GM18519 (cell line): Measurements from ENCODE around the gene XPO1.
"Not testable (repeated sequence)": the region's sequence is repeated elsewhere in the genome, so short reads cannot be mapped to it uniquely, and the experiment has no call there.

Experiments used
- ATAC-seq: cut with Tn5 transposase; IDR thresholded peaks from one replicate; pipeline ENCODE4 v1.9.1; 2021; ENCODE audit warnings: mild to moderate bottlenecking, moderate library complexity; ENCODE audit not compliant: unreplicated experiment, low FRiP score

XPO1 gene

GRCh38 chr2:61538200-61538919, at the start of gene XPO1:
XPO1 (minus strand) TSS chr2:61538356; CDS start chr2:61533897, 4,459 bp downstream.
- ATAC-seq: peak; percentile 61

- ATAC-seq: not testable (repeated sequence)
Measured at GRCh38 chr2:61586928-61587327, 48.8 kb upstream of the XPO1 start.

- no peak for ATAC-seq
Measured at GRCh38 chr2:61585383-61585782, 47.2 kb upstream of the XPO1 start.

- ATAC-seq: not testable (repeated sequence)
Measured at GRCh38 chr2:61584368-61584767, 46.2 kb upstream of the XPO1 start.

- ATAC-seq: no peak
Measured at GRCh38 chr2:61582165-61582564, 44.0 kb upstream of the XPO1 start.

- ATAC-seq: no peak
Measured at GRCh38 chr2:61581716-61582115, 43.6 kb upstream of the XPO1 start.

GRCh38 chr2:61575447-61575859, 37.3 kb upstream of the XPO1 start:
- no peak for ATAC-seq

- no peak for ATAC-seq
Measured at GRCh38 chr2:61566566-61566965, 28.4 kb upstream of the XPO1 start.

- no peak for ATAC-seq
Measured at GRCh38 chr2:61562615-61563014, 24.5 kb upstream of the XPO1 start.

GRCh38 chr2:61558160-61558559, 20.0 kb upstream of the XPO1 start:
- ATAC-seq: no peak

GRCh38 chr2:61557381-61557780, 19.2 kb upstream of the XPO1 start:
- ATAC-seq: no peak

- no peak for ATAC-seq
Measured at GRCh38 chr2:61554604-61555003, 16.4 kb upstream of the XPO1 start.

GRCh38 chr2:61550375-61551209, 12.4 kb upstream of the XPO1 start:
- no peak for ATAC-seq

GRCh38 chr2:61549546-61549945, 11.4 kb upstream of the XPO1 start:
- ATAC-seq: no peak

- no peak for ATAC-seq
Measured at GRCh38 chr2:61543062-61543461, 4.9 kb upstream of the XPO1 start.

GRCh38 chr2:61540167-61540566, 2.0 kb upstream of the XPO1 start:
- ATAC-seq: not testable (repeated sequence)

- ATAC-seq: no peak
Measured at GRCh38 chr2:61538920-61539520, 864 bp upstream of the XPO1 start.

- no peak for ATAC-seq
Measured at GRCh38 chr2:61537950-61538199, 281 bp downstream of the XPO1 start.

GRCh38 chr2:61537277-61537949, 743 bp downstream of the XPO1 start:
- ATAC-seq: no peak

GRCh38 chr2:61536572-61537276, 1.4 kb downstream of the XPO1 start:
- peak; percentile 39 for ATAC-seq
